Daoy (cell line): Measurements from ENCODE around the gene CALHM5. TPM values are rescaled to one million over a fixed set of nuclear protein-coding genes. Genes with fewer than 3 reads are reported as not detected.
A peak's percentile ranks its signal among the peaks of the same experiment; 100 is the strongest.

Experiments
- DNase-seq: peaks from one replicate; pipeline ENCODE4 v3.0.0-alpha.2; 2015; ENCODE audit warnings: low read depth
- total RNA-seq: library from RNA; depleted of rRNA; stranded (reverse); fragments of >200 nt; shearing (Covaris generic); gene quantifications from 2 replicates; pipeline ENCODE4 v1.2.3, GENCODE V29; 2014

Gene CALHM5
- total RNA-seq, 1 experiment from 2014 or later: 2.7 TPM

DNA sequence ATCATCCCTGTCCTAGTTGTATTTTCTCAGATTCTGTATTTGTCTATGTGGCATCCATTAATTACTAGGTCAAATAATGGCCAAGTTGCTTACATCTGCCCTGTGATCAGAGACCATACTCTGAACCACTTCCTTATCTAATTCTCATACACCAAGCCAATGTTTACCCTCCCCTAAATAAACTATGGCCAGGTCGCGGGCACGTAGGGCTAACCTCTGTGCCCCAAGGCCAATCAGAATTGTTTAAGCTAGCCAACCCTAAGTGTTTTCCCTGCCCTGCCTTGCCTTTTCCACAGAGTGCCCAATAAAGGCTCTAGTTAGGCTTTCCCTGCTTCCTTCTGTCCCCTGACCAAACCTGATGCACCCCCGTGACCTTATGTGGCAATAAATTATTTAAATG is 39.4 kb downstream of the CALHM5 start:
- no peak for DNase-seq

DNA sequence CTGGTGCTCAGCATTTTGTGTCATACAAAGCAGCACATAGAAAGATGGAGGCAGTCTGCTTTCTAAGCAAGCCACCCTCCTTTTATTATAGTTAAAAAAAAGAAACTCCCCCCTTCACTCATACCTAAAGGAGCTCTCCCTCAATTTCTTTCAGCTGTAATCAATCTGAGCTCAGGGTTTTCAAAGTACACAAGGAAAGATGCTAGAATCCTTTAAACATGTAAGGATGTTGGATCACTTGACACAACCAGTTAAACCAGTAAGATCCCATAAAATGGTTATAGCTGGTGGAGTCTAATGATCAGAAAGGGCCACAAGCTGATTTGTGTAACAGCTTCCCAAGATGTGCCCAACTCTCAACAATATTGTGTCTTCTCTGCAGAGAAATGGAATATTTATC is 42.0 kb downstream of the CALHM5 start, which contains the start of gene CALHM4:
CALHM4 (plus strand) TSS at position 301 of the 400 bp plus-strand sequence; CDS start at position 344, 43 bp downstream.
- no peak for DNase-seq

DNA sequence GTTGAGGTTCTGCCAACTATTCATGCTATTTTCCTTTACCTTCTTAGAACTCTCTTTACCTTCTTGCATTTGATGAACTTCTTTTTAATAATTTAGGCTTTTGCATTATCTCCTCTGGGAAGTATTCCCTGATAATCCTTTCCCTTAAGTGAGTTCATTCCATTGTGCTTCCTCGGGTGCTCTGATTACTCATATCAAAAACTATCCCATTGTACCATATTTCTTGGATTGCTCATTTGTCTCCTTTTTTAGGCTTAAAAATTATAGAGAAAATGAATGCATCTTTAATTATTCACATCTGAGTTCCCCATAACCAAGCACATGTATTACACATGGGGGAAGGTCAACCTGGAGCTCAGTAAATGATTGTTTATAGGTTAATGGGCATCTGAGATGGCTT is 44.6 kb downstream of the CALHM5 start:
- DNase-seq: no peak

DNA sequence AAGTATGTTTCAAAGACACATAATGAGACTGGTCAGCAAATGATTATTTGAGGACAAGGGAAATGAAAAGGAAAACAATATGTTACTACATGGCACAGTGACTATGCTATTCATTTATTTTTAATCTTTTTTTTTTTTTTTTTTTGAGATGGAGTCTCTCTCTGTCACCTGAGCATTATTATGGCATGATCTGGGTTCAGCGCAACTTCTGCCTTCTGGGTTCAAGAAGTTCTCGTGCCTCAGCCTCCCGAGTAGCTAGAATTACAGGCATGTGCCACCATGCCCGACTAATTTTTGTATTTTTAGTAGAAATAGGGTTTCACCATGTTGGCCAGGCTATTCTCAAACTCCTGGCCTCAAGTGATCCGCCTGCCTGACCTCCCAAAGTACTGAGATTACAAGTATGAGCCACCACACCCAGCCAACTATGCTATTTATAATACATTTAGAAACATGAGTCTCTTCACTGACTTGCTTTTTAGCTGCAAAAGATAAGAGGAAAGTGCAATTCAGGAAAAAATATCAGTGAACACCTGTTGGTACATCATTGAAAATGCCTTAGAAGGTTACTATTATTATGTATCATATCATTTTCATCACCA is 45.5 kb downstream of the CALHM5 start:
- DNase-seq: no peak

DNA sequence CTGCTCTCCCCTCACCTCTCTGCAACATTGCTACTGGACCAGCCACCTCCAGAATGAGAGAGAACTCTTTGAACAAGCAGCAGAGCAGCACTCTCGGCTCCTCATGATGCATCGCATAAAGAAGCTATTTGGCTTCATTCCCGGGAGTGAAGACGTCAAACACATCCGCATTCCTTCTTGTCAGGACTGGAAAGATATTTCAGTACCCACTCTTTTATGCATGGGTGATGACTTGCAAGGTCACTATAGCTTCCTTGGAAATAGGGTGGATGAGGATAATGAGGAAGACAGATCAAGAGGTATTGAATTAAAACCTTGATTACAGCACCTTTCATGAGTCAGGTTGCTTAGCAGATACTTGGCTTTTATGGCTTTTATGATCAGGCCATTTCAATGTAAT is 46.5 kb downstream of the CALHM5 start:
- peak; percentile 87 for DNase-seq

DNA sequence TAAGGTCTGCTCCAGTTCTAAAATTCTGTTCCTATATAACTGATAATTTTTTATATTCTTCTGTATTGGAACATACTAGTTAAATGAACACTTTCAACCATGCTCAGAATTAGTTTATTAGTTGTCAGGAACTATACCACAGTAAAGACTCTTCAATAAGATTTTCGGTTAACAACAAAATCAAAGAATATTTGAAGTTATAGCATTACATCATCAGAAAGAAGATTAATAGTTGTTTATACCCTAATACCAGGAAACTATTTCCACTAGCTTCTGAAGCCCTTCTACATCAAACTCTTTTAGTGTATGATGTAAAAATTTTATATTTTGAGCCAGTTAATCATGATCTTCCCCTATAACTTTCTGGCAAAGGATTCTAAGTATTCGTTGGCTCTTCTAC is 48.7 kb downstream of the CALHM5 start:
- no peak for DNase-seq

DNA sequence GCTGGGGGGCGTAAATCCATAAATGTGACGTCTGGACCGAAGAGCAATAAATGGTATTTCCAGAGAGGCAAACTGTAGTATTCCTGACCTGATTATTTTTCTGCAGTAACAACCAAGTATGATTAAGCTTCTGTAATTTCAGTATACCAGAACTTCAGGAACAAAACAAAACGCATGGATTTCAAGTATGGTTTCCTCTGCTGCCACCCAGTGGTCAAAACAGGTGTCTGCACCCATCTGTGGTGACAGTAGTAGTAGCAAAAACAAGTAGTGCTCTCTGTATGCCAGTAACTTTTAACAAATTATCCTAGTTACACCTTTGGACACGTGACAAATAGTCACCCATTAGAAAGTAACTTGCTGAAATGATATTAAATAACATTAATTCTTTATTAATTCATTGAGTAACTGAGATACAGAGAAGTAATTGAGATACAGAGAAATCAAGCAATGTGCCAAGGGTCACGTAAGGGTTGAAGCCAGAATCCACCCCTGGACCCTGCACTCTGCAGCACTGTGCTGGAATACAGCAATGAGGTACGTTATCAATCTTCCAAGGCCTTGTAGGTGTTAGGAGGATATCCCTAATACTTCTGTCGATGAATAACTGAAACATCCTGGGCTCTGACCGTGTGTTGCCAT is 50.1 kb downstream of the CALHM5 start:
- peak; percentile 61 for DNase-seq

DNA sequence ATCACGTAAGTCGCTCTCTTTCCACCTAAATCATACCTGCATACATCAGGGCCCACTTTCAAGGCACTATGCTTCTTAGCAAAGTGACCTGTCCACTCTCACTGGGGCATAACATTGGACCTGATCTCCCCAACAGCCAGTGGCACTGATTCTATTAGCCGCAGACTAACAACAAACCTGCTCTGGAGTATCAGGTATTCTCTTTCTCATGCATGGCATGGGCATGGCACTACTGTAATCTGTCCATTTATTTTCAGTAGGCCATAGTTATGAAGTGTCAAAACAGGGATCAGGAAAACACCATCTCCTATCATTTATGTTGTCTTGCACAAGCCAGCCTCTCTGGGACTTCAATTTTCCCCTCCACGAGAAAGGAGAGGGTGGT is 50.6 kb downstream of the CALHM5 start:
- DNase-seq: no peak

DNA sequence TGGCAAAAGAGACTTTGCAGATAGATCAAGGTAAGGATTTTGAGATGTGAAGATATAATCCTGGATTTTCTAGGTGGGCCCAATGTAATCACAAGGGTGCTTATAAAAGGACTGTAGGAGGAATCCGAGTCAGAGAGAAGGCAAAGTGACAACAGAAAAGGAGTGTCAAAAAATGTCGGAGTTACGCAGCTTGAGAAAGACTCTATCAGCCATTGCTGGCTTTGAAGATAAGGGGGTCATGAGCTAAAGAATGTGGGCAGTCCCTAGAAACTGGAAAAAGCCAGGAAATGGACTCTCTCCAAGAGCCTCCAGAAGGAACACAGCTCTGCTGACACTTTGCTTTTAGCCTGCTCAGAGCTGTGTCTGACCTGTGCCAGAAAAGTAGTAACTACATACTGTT is 51.2 kb downstream of the CALHM5 start:
- no peak for DNase-seq

DNA sequence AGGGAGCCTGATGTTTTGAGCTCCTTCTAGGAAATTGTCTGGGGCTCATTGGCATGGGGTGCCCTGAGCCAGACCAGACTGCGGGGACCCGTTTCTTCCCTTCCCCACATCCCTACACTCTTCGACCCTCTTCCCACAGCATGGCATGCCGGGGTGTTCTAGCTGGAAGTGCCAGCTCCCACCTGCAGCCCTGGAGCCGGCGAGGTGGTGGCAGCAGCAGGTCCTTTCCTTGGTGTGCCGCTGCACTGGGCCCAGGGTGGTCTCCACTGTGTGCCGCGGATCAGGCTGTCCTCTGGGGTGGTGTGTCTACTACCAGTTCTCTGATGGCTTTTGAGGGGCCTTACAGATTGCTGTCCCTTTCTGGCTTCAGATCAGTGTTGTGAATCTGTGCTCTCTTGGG is 52.4 kb downstream of the CALHM5 start:
- DNase-seq: no peak

DNA sequence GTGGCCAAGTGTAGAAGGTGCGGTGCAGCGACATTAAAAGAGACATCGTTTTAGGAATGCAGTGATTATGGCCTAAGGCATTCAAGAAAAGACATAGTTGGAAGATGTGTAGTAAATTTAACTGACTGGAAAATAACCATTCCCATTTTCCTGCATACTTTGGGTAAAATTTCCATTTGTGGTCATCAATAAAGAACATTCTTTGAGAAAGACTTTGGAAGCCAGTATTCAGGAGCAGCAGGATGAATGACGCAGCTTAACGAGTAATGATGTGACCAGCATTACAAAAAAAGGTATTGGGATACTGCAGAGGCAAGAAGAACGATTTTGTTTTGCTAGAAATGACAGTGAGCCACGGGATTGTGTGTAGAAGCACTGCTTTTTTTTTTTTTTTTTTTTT is 52.9 kb downstream of the CALHM5 start:
- no peak for DNase-seq

DNA sequence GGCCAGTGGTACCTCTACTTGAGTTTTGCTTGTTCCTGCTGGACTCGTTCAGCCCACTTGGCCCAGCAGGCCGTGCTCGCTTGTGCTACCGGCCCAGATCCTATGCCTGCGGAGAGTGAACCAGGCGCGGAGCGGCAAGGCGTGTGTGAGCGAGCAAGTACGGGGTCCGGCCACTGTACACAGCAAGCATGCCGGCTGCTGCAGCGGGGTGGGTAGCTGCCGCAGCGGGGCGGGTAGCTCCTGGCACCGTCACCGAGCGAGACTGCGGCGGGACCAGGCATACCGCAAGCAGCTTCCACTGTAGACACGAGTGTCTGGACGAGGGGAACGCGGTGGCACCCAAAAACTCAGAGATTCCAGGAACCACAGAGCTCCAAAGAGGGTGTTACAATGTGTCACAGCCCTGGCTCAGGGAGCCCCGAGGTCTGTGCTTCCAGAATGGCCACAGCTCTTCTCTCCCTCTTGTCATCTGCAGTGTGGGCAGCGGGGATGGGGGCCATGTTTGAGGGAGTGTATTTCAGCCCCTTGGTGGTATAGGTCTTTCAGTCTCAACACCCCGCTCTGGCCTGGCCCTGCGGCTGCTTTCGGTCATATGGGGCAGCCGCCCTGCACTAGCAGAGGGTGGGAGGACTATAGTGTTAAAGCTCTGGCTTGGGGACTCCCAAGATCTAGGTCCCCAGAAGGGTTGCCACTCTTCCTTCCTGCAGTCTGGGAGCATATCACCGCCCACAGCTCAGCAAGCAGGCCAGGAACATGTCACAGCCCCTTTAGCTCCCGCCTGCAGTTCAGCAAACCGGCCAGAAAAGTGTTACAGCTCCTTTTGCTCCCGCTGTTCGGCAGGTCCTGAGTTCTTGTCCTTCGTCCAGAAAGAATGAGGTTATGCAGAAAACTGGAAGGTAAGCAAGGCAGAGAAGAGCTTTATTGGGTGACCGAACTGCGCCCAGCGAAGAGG is 53.8 kb downstream of the CALHM5 start:
- DNase-seq: no peak

DNA sequence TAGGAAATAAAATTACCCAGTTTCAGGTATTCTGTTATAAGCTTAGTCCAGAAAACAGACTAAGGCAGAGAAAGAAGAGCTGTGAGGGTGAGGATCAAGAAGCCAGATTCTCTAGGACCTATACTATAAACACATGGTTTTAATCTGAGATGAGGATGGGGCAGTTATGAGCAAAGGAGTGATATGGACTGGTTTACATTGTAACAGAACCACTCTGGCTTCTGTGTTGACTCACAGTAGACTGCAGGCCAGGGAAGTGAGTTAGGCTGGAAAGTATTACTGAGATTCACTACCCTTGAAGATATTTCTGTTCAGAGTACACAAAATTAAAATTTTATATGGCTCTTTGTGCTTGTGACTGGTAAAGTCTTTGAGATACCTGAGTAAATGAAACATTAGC is 56.7 kb downstream of the CALHM5 start:
- no peak for DNase-seq

DNA sequence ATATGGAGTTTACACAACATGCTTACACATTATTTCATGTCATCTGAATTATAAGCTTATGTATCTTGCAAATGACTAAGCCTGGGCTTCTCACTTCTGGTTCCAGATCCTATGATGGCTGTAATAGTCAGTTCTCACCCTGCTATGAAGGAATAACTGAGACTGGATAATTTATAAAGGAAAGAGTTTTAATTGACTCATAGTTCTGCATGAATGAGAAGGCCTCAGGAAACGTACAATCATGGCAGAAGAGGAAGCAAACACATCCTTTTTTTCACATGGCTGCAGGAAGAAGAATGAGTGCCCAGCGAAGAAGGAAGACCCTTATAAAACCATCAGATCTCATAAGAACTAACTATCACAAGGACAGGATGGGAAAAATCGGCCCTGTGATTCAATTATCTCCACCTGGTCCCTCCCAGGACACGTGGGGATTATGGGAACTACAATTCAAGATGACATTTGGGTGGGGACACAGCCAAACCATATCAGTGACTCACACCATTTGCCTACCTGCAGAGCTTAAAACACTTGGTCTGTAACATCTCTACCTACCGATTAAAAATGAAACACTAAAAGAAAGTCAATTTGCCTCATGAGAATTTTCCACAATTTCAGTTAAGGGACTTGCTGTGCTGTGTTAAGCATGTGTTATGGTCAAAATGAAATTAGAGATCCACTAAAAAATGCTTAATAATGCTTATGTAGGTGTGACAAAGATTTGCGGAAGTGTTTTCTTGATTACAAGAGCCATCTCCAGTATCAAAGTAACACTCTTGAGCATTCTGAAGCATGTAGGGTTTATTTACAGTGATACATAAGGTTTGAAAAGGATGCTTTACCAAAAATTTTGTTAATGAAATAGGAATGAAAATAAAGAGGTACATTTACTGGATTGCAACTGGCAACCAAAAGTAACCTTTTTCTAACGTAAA is 57.6 kb downstream of the CALHM5 start:
- no peak for DNase-seq

DNA sequence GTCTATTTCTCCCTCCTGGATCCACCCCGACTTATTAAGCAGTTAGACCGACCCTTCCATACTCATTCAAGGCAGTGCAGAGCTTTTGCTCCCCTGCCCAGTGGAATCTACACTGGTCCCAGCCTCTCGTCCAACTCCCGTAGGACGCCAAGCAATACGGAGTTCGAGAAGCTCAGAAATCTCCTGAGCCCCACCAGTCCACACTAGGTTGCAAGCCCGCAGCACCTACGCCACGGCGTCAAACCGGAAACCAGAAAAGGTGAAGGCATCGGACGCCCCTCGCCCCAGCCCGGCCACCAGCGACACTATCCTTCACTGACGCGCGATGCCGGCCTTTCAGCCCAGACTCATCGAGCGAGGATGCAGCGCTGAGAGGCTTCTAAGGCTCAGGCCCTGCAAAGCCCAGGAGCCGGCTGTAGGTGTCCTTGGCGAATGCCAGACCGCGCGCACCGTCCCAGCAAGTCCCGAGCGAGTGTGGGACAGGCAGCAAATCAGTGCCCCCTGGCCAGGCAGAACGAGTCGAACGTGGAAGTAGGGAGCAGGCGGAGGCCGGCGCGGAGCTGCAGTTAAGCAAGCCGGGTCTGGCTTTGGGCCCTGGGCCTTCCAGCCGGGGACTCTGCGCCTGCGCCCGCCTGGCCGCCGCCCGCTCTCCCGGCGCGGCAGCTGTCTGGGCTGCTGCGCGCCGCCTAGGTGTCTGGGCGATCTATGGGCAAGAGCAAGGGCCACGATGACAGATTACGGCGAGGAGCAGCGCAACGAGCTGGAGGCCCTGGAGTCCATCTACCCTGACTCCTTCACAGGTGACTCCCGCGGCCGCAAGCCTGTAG is 59.6 kb downstream of the CALHM5 start, which contains the start of gene RWDD1:
RWDD1 (plus strand) TSS at position 649 of the 827 bp plus-strand sequence; CDS start at position 728, 79 bp downstream.
- DNase-seq: peak; percentile 99

DNA sequence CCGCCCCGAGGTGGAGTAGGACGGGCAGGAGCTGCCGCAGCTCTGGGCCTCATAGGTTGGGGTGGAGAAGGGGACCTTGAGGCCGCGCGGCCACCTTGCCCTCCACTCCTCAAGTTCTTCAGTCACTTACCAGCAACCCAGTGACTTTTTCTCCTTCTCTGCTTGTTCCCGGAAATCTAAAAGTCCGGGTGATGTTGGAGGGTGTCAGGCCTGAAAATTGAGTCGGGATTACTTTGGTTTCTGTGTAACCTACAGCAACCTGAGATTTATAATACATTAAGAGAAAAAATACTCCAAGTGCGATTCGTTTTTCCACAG is 60.2 kb downstream of the CALHM5 start:
- DNase-seq: no peak

DNA sequence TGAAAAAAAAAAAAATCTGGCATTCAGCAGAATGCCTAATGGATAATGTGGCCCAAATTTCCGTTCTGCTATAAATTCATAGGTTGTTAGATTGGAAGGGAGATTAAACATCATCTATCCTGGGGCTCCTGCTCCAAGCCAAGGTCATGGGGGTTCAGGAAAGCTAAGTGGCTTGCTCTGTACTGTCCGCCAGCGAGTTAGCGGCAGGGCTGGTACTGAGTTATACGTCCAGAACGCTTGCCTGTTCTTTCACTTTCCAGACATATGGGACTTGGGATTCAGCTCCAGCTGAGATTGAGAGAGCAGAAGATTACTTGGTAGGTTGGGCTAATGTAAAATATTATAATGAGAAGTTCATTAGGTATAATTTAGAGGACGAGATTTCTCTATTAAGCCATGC is 60.7 kb downstream of the CALHM5 start:
- peak; percentile 46 for DNase-seq
